ENCODE measurements around the gene CDKN1C.

CDKN1C gene

DNA sequence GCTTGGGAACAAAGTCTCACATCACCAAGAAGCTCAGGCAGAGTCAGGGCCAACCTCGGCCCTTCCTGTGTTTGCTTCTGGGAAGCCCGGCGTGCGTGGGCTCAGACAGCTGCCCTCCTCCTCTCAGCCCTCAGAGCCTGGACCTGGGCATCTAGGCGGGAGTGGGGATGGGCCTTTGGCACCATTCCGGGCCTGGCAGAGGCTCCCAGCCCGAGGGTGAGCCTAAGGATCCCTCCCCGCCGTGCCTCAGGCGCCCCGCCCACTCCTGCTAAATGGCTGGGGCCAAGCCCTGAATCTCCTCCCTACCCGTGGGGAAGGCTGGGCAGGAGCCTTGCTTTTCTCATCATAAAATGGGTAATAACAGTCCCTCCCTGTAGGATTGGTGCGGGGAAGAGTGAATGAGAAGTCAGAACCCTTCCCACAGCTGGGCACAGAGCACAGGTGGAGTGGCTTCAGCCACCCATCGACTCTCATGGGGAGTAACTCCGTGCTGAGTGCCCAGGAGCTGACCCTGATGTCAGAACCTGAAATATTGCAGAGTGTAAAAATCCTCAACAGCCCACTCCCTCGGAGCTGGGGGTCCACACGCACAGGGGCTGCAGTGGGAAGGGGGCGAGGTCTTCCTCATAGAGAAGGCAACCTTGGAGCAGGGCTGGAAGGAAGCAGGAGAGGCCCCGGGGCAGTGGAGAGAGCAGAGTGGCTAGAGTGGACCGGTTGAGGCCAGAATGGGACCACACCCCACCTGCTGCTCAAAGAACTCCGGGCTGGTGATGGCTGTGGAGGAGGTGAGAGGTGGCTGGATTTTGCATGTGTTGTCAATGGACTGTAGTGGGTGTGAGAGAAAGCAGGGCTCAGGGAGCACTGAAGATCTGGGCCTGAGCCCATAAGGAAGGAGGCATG, 18.8 kb upstream of the CDKN1C start:
- DNase-seq, result no peak

DNA sequence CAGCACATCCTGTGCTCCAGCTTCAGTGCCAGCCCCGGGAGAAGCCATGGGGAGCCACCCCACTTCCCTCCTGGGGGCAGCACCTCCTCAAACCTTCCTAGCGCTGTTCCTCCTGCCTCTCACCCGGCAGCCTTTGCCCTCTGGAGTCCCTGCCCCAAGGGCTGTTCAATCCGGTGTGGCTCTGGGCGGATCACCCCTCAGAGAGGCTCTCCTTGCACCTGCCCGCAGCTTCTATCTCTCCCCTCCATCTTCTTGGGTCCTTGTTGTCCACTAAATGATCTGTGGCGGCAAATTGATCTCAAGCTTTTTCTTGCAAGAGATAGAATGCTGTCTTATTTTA, 18.1 kb upstream of the CDKN1C start:
- DNase-seq, result no peak

DNA sequence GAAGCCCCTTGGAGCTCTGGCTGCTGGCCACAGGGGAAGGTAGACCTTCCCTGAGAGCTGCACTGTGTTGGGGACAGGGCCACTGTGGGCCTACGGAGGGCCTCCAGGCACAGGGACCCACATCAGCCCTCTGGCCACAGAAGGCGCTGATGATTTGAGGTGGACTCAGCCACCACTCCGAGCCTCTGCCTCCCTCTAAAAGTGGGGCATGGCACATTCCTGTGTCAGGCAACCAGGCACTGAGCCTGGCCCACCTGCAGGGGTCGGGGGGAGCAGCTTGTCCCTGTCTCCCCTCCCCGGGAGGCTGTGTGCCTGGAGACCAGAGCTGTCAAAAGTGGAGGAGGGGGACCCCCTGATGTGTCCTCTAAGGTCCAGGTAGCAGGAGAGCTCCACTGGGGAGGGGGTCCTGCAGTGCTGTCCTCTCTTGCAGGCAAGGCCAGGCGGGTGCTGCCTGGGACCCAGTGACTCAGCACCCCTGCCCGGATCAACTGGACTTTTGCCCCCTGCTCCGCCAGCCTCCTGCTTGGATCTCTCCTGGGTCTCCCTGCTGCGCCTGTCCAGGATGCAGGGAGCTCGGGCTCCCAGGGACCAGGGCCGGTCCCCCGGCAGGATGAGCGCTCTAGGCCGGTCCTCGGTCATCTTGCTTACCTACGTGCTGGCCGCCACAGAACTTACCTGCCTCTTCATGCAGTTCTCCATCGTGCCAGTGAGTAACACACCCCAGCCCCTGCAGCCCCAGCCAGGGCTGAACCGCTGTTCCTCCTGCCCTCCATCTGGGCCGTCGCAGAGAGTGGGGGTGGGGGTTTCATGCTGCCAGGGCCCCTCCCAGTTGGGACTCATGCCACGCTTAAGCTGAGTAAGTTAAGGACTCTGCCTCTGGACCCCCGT, 17.5 kb upstream of the CDKN1C start:
- DNase-seq, result no peak

DNA sequence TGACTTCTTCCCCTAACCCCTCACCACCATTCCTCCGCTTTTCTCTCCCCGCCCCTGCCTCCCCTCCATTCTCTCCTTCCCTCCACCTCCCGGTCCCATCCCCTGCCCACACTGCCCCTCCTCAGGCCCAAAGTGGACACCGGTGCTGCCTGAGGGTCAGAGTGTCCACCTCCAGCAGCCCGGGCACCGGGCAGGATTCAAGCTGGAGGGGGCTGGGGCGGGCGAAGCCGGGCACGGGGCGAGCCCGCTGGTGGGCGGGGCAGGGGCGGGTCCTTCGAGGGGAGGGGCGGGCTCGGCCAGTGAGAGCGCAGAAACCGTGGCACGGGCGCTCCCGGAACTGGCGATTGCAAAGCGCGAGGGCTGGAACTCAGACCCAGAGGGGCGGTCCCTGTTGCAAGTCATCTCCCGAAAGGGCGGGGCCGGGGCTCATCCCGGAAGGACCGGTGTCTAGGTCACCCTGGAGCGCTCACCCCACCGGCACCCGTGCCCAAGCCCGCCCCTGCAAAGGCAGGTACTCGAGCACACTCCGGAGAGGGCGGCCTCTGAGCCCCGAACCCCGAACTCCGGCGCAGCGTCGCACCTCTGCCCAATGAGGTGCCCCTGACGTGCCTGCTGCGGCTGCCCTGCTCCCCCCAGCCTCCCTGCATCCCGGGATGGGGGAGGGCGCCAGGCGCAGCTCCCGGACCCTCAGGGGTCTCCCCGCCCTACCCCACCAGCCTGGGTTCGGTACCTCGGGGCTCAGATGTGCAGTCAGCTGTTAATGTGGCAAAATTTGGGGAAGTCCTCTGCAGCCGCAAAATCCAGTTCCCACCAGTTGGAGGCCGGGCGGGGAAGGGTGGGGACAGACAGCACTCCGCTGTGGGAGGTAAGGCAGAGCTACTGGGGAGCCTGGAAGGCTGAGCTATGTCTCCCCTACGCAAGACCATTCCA, 16.5 kb upstream of the CDKN1C start:
- peak; percentile 81 for DNase-seq

DNA sequence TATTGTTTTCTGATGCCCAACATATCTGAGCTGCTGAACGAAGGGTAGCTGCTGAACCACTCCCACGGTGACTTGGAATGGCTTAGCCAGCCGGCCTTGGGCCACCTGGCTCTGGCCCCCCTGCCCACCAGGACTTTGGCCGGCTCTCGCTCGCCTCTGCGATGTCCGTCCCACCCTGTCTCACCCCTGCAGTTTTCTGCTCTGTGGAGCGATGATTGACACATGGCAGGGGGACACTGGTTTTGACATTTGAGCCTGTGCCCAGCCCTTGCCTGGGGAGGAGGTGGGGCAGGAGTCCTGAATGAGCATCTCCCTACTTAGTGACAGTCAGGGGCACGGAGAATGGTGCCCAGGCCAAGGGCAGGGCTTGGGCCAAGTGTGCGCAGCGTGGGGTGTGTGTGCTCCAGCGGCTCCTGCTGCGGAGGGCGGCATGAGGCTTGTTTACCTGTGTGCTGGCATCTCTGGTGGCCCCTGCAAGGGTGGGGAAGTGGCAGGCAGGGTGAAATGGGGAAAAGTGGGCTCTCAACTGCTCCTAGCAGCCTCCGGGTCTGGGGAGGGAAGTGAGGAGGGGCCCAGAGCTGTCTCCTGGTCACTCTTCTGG, 15.7 kb upstream of the CDKN1C start:
- DNase-seq, result no peak

DNA sequence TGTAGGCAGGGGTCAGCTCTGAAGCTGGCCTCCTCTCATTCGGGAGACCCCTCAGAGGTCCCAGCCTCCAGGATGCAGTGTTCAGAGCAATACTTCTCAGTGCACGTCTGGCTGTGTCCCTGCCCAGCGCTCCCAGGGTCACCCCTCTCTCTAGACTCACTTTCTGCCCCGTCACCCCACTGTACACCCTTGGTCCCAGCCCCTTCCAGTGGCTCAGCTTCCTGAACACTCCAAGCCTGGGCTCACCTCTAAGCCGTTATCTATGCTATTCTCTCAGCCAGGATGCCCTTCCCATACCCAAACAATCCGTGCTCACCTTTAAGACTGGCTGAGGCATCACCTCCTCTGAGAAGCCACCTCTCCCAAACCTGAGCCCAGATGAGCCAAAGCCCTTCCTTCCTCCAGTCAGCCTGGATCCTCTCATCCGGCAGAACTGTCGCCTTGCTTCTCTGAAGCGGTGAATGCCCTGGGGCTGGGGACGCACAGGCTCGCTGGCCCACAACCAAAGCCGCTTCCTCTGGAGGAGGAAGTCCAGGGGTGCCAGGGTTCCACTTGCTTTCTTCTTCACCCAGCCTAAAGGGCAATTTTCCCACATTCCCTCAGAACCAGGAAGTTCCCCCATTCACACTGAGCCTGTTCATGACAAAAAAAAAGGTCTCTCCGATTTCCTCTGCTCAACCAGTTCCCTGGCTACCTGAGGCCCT, 13.7 kb upstream of the CDKN1C start:
- no peak for DNase-seq

DNA sequence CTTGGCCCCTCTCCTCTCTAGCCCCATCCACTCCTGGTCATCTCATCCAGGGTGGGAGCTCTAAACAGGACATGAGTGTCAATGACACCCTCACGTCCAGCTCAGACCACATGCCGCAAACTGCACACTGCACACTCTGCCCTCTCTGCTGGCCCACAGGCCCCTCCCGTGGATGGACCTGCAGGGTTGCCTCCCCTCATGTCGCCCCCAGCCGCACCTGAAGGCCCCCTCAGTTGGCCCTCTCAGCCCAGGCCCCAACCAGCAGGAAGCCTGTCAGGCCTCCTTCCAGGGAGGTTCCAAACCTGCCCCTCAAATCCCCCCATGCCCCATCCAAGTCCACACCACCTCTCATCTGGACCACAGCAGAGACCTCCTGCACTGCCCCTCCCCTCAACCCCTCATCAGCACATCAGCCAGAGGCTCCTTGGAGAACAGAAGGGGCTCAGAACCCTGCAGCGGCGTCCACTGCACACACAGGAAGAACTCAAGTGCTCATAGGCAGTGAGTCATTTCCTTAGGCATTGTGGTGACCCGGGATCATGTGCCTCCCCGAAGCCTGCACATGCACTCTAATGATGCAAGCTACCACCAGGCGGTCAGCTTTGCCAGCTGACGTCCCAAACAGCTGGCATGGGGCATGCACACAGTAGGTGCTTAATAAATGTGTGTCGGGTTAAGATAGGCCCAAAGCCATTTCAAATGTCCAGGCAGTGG, 12.9 kb upstream of the CDKN1C start:
- peak; percentile 50 for DNase-seq

DNA sequence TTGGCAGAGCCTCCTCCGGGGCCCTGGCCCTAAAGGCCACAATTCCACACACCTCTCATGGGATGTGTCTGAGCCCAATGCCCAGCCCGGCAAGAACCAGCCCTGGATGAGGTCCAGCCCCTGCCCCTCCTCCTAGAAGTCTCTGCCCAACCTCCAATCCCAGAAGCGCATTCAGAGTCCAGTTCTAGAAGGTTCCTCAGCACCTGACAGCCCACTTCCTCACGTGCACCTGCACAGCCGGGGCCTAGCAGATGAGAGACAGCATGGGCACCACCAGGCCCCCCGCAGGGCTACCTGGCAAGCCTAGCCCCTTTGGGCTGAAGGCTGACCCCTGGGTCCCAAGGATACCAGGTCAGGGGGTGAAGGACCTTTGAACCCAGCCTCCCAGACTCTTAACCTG, 11.5 kb upstream of the CDKN1C start:
- DNase-seq, result no peak

DNA sequence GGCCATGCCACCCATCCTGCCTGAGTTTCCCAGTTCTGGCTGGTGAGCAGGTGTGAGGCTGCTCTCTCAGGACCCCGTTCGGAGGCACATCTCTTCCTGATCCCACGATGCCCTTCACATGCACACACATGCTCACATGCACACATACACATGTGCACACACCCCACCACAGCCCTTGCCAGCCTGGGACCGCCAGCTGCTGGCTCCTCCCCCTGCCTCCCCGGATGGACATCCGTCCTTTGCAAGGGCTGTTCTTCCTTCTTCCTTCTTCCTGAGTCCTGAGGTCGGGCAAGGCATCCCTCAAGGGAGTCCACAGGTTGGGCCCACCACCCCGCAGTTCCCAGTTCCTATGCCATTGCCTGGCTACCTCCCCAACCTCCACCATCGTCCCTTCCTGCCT, 10.5 kb upstream of the CDKN1C start:
- DNase-seq, result no peak

DNA sequence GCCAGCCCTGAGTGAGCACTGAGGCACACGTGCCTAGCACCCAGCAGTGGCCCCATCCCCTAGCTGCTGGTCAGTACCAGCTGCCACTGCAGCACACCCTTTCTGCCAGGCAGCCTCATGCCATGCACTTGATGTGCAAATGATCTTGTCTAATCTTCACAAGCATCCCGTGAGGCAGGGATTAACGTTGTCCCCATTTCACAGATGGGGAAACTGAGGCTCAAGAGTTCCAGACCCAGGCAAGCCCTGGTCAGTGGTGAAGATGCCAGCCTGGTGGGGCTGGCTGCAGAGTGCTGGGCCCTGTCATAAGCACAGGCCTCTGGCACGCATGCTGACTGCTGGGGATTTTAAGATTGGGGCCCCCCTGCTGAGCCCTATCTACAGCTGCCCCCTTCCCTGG, 8.4 kb upstream of the CDKN1C start:
- no peak for DNase-seq

DNA sequence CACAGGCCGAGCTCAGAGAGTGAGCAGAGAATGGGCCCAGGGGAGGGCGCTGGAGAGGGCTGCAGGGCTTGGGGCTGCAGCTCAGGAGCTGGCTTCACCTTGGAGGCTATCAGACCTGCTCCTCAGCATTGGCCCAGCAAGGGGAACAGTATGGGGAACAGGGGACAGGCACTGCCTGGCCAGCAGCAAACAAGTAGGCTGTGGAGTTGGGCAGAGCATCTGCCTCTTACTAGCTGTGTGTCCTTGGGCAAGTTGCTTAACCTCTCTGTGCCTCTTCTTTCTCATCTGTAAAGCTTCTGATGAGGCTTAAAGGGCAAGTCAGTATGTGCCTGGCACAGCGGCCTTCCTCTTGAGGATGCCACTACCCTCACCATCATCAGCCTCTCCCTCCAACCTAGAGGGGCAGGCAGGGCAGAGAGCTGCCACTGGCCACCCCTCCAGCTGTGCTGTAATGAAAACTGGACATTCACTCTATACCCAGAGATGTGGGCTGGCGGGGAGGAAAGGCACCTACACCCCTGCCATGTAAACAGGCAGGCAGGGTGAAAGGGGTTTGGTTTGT, 7.5 kb upstream of the CDKN1C start:
- peak; percentile 42 for DNase-seq

DNA sequence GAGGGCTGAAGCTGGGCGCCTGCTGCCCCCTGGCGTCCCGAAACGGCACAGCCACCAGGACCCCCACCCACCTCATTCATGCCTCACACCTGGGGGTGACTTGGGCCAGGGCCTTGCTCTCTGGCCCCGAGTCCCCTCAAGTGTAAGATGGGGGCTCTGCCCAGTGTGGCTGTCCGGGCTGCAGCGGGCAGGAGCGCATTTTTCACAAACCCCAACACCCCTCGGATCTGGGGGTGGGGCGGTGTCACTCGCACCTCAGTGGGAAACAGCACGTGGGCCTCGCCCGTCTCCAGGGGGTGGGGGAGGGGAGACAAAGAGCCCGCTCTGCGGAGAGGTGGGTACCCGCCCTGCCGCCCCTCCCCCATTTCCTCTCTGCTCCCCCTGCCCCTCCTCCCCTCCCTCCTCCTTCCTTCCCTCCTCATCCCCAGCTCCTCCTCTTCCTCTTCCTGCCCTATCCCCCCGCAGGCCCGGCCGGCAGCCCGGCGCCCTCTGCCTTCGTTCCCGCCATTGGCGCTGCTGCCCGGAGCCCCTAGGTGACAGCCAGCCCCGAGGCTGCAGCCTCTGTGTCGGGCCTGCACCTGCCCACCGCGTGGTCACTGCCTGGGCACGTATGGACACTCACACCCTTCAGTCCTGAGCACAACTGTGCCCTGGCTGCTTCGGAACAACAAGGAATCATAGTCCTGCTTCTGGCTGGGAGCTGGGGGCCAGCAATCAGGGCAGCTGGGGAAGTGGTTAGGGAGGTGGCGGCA, 6.8 kb upstream of the CDKN1C start:
- peak; percentile 52 for DNase-seq

DNA sequence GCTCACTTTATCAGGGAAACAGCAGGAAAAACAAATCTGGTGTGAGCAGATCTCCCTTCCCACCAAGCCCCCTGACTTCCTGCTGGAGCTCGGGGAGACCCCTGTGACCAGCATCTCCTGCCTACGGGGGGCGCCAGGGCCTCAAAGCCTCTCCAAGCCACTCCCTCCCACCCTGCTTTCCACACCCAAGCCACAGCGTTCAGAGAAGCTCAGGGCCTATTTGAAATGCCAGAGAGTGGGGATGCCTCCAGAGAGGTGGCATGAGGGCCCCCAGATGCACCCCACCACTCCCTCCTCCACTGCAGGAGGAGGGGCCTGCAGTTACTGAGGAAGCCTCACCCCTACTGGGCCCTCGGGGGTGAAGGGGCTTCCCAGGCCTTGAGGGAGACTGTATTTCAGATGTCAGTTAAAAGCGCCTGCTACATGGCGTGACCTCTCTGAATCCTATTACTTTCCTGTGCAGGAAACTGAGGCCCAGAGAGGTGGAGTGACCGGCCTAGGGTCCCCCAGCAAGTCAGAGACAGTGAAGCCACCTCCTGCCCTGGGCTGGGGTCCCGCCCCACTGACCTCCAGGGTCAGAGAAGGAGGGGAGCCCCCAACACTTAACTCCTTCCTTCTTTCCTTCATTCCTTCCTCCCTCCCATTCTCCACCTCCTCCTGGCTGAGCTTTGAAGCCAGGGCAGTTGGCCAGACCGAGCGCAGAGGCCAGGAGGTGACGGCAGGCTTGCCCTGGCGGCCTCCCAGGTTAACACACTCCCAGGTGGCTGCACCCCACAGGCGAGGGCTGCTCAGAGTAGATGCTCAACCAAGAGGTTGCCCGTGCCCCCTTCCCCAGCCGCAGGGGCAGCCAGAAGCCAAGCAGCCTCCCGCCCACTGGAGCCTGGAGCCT, 6.0 kb upstream of the CDKN1C start:
- DNase-seq, result no peak

DNA sequence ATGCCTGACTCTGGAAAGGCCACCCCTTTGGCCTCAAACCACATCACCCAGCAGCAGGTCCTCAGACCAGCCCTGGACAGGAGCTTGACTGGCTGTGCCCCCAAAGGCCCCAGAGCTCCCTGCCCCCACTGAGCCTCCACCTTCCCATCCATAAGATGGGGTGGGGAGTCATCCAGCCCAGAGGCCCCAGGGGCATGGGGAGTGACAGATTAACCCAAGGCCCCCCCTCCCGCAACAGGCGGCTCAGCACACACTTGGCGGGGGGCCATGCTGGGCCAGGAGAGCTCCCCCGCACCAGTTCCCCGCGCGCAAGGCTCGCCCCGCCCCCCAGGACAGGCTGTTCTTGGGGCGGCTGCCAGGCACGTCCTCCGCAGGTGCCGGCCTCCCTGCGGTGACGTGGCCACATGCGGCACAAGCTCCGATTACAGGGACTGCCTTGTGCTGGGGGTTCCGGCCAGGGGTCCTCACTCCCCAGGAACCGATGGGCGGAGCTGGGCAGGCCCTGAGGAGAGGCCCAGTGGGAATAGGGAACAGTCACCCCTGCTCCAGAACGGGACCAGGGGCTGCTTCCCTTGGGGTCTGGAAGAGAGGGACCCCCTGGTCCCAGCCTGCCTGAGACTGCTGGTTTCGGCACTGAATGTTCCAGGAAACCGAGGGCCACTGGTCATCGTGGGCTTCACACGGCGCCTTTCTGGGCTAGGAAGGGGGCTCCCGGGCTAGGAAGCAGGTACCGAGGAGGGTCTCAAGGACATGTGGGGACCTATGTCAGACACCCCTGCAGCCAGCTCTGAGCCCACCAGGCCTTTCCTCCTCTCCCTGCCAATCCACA, 5.1 kb upstream of the CDKN1C start:
- DNase-seq, result no peak

DNA sequence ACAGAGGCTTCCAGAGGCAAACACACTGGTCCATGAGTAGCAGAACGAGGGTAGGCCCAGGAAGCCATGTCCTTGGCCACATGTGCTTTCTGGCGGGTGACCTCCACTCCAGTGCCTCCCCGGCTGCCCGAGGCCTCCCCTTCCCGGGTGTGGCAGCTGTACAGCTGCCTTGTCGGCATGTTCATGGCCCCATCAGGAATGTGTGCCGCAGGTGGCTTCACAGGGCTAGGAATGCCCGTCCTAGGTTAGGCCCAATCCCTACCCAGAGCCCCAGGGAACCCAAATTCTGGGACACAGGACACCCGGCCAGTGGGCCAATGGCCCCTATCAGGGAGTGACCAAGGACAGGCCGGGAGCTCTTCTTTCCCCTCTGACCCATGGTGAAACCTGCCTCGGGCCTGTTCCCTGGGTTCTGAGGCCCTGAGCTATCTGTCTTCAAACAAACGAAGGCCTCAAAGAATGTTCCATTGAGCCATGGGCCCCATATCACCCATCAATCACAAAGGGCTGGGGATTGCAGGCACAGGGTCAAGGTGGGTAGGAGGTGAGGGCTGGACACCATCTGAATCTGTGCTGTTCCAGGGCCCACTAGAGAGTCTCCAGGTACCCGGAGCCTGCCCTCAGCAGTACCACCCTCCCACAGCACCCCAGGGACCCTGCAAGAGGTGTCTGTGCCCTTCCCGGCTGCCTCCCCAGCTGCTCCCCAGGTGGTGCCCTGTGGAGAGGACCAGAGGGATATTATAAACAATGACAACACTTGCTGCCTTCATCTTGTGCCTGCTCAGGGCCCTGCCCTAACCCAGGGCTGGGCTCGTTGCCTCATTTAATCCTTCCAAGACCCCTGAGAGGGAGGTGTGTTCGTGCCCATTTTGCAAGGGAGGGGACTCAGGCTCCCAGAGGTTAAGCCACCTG, 4.0 kb upstream of the CDKN1C start:
- DNase-seq, result no peak

DNA sequence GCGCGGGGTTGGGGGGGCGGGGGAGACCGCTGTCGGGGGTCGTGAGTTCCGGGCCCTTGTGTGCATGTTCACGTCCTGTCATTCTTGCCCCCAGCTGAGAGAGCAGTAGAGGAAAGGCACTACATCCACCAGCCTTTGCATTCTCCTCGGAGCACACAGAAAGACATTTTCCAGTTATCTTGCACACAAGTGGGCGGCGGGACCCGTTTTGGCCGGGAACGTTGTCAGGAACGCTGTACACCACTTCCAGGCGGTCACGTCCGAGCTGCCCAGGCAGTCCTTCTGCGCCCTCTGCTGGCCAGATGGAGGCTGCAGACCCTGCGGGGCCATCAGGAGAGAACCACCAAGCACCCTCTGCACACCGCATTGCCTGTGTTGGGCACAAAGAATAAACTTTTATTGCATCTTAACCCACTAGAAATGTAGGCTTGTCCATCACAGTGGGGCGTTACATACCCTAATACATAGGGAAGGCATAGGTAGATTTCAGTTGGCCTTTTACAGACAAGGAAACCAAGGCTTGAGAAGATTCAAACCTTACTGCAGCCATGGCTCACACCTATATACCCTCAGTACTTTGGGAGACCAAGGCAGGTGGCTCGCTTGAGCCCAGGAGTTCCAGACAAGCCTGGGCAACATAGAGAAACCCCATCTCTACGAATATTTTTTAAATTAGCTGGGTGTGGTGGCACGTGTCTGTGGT, 2.8 kb upstream of the CDKN1C start:
- DNase-seq, result peak; percentile 76

Data from central memory CD4-positive, alpha-beta T cell (primary cell).